CD8-positive, alpha-beta memory T cell (primary cell): ENCODE data around the gene C6orf15. TPM values are rescaled to one million over a fixed set of nuclear protein-coding genes. Genes with fewer than 3 reads are reported as not detected.
A peak's percentile ranks its signal among the peaks of the same experiment; 100 is the strongest.
"Not testable (repeated sequence)": the region's sequence is repeated elsewhere in the genome, so short reads cannot be mapped to it uniquely, and the experiment has no call there.

Experiments used
- CTCF ChIA-PET: fragments of 350-600 bp; sonication (Branson Sonifier 250); formaldehyde crosslinking; loops from one replicate; lab custom pipeline; 2021; ENCODE audit warnings: antibody characterized with exemption; lab: Charles Lee
- POLR2A ChIA-PET: fragments of 350-600 bp; sonication (Branson Sonifier 250); formaldehyde crosslinking; loops from one replicate; lab custom pipeline; 2021; ENCODE audit warnings: antibody characterized with exemption; lab: Charles Lee
- DNase-seq, 5 donors: peaks; one replicate each; pipeline versions ENCODE4 v3.0.0 to v3.0.0-alpha.2; 2020 to 2022; ENCODE audit warnings: mixed read lengths in 1 of 5
- H3K27ac ChIP-seq: one replicate; pipeline ENCODE4 v1.7.0; 2013; ENCODE audit warnings: low read depth, mild to moderate bottlenecking, low read length, moderate library complexity
- H3K27me3 ChIP-seq: 2 replicates; pipeline ENCODE4 v1.7.0; 2013; ENCODE audit warnings: low read length, mild to moderate bottlenecking; ENCODE audit not compliant: insufficient read depth, poor library complexity, severe bottlenecking
- H3K36me3 ChIP-seq: 2 replicates; pipeline ENCODE4 v1.7.0; 2013; ENCODE audit warnings: mild to moderate bottlenecking, low read length, moderate library complexity; ENCODE audit not compliant: insufficient read depth
- H3K4me1 ChIP-seq: 2 replicates; pipeline ENCODE4 v1.7.0; 2013; ENCODE audit warnings: mild to moderate bottlenecking, low read length, moderate library complexity; ENCODE audit not compliant: insufficient read depth
- H3K4me3 ChIP-seq: 2 replicates; pipeline ENCODE4 v1.7.0; 2013; ENCODE audit warnings: mild to moderate bottlenecking, low read length
- H3K9me3 ChIP-seq: 2 replicates; pipeline ENCODE4 v1.7.0; 2013; ENCODE audit warnings: mild to moderate bottlenecking, low read length
- H3K27ac Mint-ChIP-seq, 8 donors: one replicate each; pipeline ENCODE4 v1.8.0; 2020 to 2021; ENCODE audit warnings: mixed read lengths in 8 of 8, mild to moderate bottlenecking in 6 of 8, inconsistent platforms in 3 of 8, moderate library complexity in 3 of 8
- H3K27me3 Mint-ChIP-seq, 2 donors: one replicate each; pipeline ENCODE4 v1.8.0; 2020 to 2021; ENCODE audit warnings: mixed read lengths in 2 of 2, mild to moderate bottlenecking in 1 of 2, moderate library complexity in 1 of 2
- H3K36me3 Mint-ChIP-seq, 3 donors: one replicate each; pipeline ENCODE4 v1.8.0; 2020 to 2021; ENCODE audit warnings: mixed read lengths in 3 of 3, inconsistent platforms in 1 of 3, mild to moderate bottlenecking in 1 of 3
- H3K4me1 Mint-ChIP-seq, 3 donors: one replicate each; pipeline ENCODE4 v1.8.0; 2020 to 2021; ENCODE audit warnings: mixed read lengths in 3 of 3, inconsistent platforms in 1 of 3, mild to moderate bottlenecking in 1 of 3
- H3K4me3 Mint-ChIP-seq, 7 donors: one replicate each; pipeline ENCODE4 v1.8.0; 2020 to 2021; ENCODE audit warnings: mixed read lengths in 7 of 7, mild to moderate bottlenecking in 6 of 7, moderate library complexity in 4 of 7, inconsistent platforms in 2 of 7
- H3K9me3 Mint-ChIP-seq, 5 donors: one replicate each; pipeline ENCODE4 v1.8.0; 2020 to 2022; ENCODE audit warnings: mixed read lengths in 5 of 5, mild to moderate bottlenecking in 3 of 5, moderate library complexity in 2 of 5, inconsistent platforms in 1 of 5
- polyA plus RNA-seq: library from polyadenylated mRNA; unstranded; fragments of 300-500 nt; fragmentation: Illumina TruSeq; gene quantifications from one replicate; pipeline ENCODE4 v1.2.3, GENCODE V29; 2021
- total RNA-seq, 2 experiments: library from RNA; stranded (reverse); gene quantifications; one replicate each; pipeline ENCODE4 v1.2.3, GENCODE V29; 2021

Gene C6orf15
- total and polyA plus RNA-seq, 3 experiments from 2014 or later = not detected

- Mint-ChIP-seq H3K27me3 (peaks cover 0 to 2% of the 10 kb centered on the region in 2 donors), H3K4me3 (no peak overlapping the region), H3K4me1 (peaks cover 0 to 3% (median 2%) of the 10 kb centered on the region in 3 donors), H3K36me3 (no peaks in the 10 kb centered on the region), H3K9me3 (no peaks in the 10 kb centered on the region), H3K27ac (peak overlapping the region in 1 of 8 donors; percentile 61)
- no peak for DNase-seq
- ChIA-PET CTCF (no interaction called here), POLR2A (no interaction called here)
- Histone ChIP-seq H3K4me3 (no peak overlapping the region), H3K27ac (no peak overlapping the region), H3K27me3 (no peaks in the 10 kb centered on the region), H3K4me1 (peaks cover 2% of the 10 kb centered on the region), H3K36me3 (no peaks in the 10 kb centered on the region), H3K9me3 (no peaks in the 10 kb centered on the region)
Observed at GRCh38 chr6:31074401-31074800, 38.0 kb downstream of the C6orf15 start.

GRCh38 chr6:31070711-31071197 is 41.6 kb downstream of the C6orf15 start:
- no peaks in the 10 kb centered on the region for H3K9me3 Mint-ChIP-seq
- ChIA-PET POLR2A (no interaction called here), CTCF (interaction anchor here (1.1 to 3.2 kb wide), 4 partner anchors 11 to 242 kb away, joined by 3 to 33 read pairs (median 4); no protein-coding TSS in a partner anchor)
- peak overlapping the region in 1 of 8 donors; percentile 44 for H3K27ac Mint-ChIP-seq
- Histone ChIP-seq H3K27ac (no peak overlapping the region), H3K9me3 (no peaks in the 10 kb centered on the region), H3K36me3 (no peaks in the 10 kb centered on the region), H3K27me3 (no peaks in the 10 kb centered on the region), H3K4me1 (no peaks in the 10 kb centered on the region), H3K4me3 (no peak overlapping the region)
- peaks cover 0 to 6% of the 10 kb centered on the region in 2 donors for H3K27me3 Mint-ChIP-seq
- H3K4me3 Mint-ChIP-seq = no peak overlapping the region
- no peak for DNase-seq
- H3K4me1 Mint-ChIP-seq = peaks cover 0 to 5% (median 0%) of the 10 kb centered on the region in 3 donors
- no peaks in the 10 kb centered on the region for H3K36me3 Mint-ChIP-seq

GRCh38 chr6:31068669-31069340 is 43.6 kb downstream of the C6orf15 start:
- H3K4me3 Mint-ChIP-seq = no peak overlapping the region
- CTCF ChIA-PET = interaction anchor here (0.6 to 3.2 kb wide), 7 partner anchors 9 to 248 kb away, joined by 3 to 33 read pairs (median 4); no protein-coding TSS in a partner anchor
- no peaks in the 10 kb centered on the region for H3K9me3 ChIP-seq
- H3K9me3 Mint-ChIP-seq = no peaks in the 10 kb centered on the region
- no peak overlapping the region for H3K4me3 ChIP-seq
- no peaks in the 10 kb centered on the region for H3K36me3 Mint-ChIP-seq
- H3K27me3 Mint-ChIP-seq = peaks cover 0 to 10% of the 10 kb centered on the region in 2 donors
- no peaks in the 10 kb centered on the region for H3K27me3 ChIP-seq
- H3K36me3 ChIP-seq = no peaks in the 10 kb centered on the region
- peak; percentile 52 to 82 (median 57) for DNase-seq
- H3K4me1 ChIP-seq = no peaks in the 10 kb centered on the region
- H3K4me1 Mint-ChIP-seq = peaks cover 0 to 5% (median 0%) of the 10 kb centered on the region in 3 donors
- H3K27ac Mint-ChIP-seq = no peak overlapping the region
- POLR2A ChIA-PET = interaction anchor here (0.6 kb wide), 1 partner anchor 19 kb away, joined by 3 read pairs; no protein-coding TSS in a partner anchor
- H3K27ac ChIP-seq = no peak overlapping the region

- H3K27ac ChIP-seq, H3K4me1 ChIP-seq, H3K4me1 Mint-ChIP-seq, H3K4me3 Mint-ChIP-seq, H3K27me3 ChIP-seq, H3K36me3 ChIP-seq, DNase-seq, H3K9me3 ChIP-seq, H3K36me3 Mint-ChIP-seq, H3K4me3 ChIP-seq, H3K27ac Mint-ChIP-seq, H3K9me3 Mint-ChIP-seq, H3K27me3 Mint-ChIP-seq: not testable (repeated sequence)
- POLR2A ChIA-PET = interaction anchor here (0.6 kb wide), 1 partner anchor 18 kb away, joined by 3 read pairs; no protein-coding TSS in a partner anchor
- CTCF ChIA-PET = interaction anchor here (0.7 to 3.2 kb wide), 3 partner anchors 14 to 247 kb away, joined by 3 to 33 read pairs (median 4); no protein-coding TSS in a partner anchor
Observed at GRCh38 chr6:31067891-31068668, 44.3 kb downstream of the C6orf15 start.

- POLR2A ChIA-PET = not testable (repeated sequence)
- CTCF ChIA-PET = interaction anchor here (1.7 kb wide), 1 partner anchor 13 kb away, joined by 4 read pairs; no protein-coding TSS in a partner anchor
Observed at GRCh38 chr6:31067028-31067427, 45.3 kb downstream of the C6orf15 start.

GRCh38 chr6:31065556-31065955 is 46.8 kb downstream of the C6orf15 start:
- H3K36me3 ChIP-seq = no peaks in the 10 kb centered on the region
- no peaks in the 10 kb centered on the region for H3K4me1 ChIP-seq
- H3K4me1 Mint-ChIP-seq = peaks cover 0 to 5% (median 0%) of the 10 kb centered on the region in 3 donors
- H3K9me3 Mint-ChIP-seq = no peaks in the 10 kb centered on the region
- POLR2A ChIA-PET = no interaction called here
- no peaks in the 10 kb centered on the region for H3K36me3 Mint-ChIP-seq
- H3K27ac ChIP-seq = no peak overlapping the region
- no peak for DNase-seq
- H3K27ac Mint-ChIP-seq = no peak overlapping the region
- no peak overlapping the region for H3K4me3 ChIP-seq
- H3K27me3 Mint-ChIP-seq = peaks cover 8 to 17% of the 10 kb centered on the region in 2 donors
- no peaks in the 10 kb centered on the region for H3K9me3 ChIP-seq
- no peak overlapping the region for H3K4me3 Mint-ChIP-seq
- H3K27me3 ChIP-seq = no peaks in the 10 kb centered on the region
- CTCF ChIA-PET = interaction anchor here (1.7 kb wide), 1 partner anchor 14 kb away, joined by 4 read pairs; no protein-coding TSS in a partner anchor

More at GRCh38 chr6:31067028-31067427, 45.3 kb downstream of the C6orf15 start:
- not testable (repeated sequence) for H3K27ac ChIP-seq, H3K4me1 Mint-ChIP-seq, H3K4me3 ChIP-seq, H3K4me1 ChIP-seq, H3K36me3 ChIP-seq, H3K9me3 Mint-ChIP-seq, H3K27me3 ChIP-seq, H3K9me3 ChIP-seq, DNase-seq, H3K36me3 Mint-ChIP-seq, H3K27ac Mint-ChIP-seq, H3K4me3 Mint-ChIP-seq
- H3K27me3 Mint-ChIP-seq = peaks cover 4 to 14% of the 10 kb centered on the region in 2 donors

GRCh38 chr6:31063906-31064435 is 48.4 kb downstream of the C6orf15 start:
- CTCF ChIA-PET = no interaction called here
- no peaks in the 10 kb centered on the region for H3K9me3 ChIP-seq
- no peak overlapping the region for H3K27ac Mint-ChIP-seq

More at GRCh38 chr6:31063906-31064435, 48.4 kb downstream of the C6orf15 start:
- Histone ChIP-seq H3K27ac (no peak overlapping the region), H3K4me1 (no peaks in the 10 kb centered on the region), H3K27me3 (no peaks in the 10 kb centered on the region), H3K36me3 (no peaks in the 10 kb centered on the region), H3K4me3 (no peak overlapping the region)
- peaks cover 0 to 4% (median 0%) of the 10 kb centered on the region in 3 donors for H3K4me1 Mint-ChIP-seq
- POLR2A ChIA-PET = no interaction called here
- H3K27me3 Mint-ChIP-seq = peaks cover 10 to 21% of the 10 kb centered on the region in 2 donors
- no peaks in the 10 kb centered on the region for H3K9me3 Mint-ChIP-seq
- no peaks in the 10 kb centered on the region for H3K36me3 Mint-ChIP-seq
- no peak for DNase-seq
- no peak overlapping the region for H3K4me3 Mint-ChIP-seq
